HK-2 (cell line): Measurements from ENCODE around the gene MYO5B.

Experiments used
- DNase-seq: peaks from one replicate; pipeline ENCODE4 v3.0.0-alpha.2; 2018; ENCODE audit not compliant: unreplicated experiment

MYO5B gene

DNA sequence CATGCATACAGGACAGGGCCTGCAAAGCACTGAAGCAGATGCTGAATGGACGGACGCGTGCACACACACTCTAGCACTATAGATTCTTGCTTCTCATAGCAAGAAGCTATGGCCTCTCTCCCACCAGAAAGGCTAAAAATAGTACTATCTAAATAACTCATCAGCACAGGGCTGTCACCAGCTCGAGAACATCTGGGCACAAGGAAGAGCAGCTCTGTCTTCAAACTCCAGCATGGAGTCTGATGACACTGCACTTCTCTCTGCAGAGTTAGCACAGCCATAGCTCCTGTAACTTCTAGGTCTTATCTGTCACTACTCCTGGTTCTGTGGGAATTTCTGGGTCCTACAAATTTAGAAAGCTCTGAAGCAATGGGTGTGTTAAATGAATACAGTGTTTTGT is 123.5 kb downstream of the MYO5B start:
- no peak for DNase-seq

DNA sequence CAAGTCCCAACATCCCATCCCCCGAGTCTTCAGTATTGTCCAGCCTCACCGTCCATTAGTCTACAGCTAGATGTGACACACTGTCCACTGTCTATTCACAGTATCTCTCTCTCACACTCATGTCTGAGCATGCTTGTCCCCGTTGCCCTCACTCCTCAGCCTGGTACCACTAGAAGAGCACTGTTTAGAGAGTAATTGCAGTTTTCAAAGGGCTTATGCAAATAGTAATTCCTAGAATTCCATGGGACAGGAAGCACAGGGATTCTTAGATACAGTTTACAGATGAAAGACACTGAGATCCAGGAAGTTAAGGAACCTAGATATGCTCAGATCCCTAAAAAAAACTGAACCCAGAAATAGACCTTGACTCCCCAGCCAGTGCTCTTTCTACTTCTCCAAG is 125.5 kb downstream of the MYO5B start:
- no peak for DNase-seq

GRCh38 chr18:50065527-50065926 is 129.4 kb downstream of the MYO5B start:
- DNase-seq = no peak

DNA sequence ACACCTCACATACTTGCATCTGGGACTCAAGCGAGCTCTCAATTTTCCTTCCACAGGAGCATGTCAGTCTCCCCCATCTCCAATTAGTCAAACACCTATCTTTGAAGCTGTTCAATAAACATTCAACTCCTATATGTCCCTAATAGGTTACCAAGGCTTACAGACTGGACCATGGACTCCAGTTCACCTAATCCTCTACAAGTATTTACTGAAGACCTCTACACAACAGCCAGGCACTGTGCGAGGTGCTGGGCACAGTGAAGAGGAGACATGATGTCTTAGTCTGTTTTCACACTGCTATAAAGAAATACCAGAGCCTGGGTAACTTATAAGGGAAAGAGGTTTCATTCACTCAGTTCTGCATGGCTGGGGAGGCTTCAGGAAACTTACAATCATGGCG is 129.9 kb downstream of the MYO5B start:
- no peak for DNase-seq

DNA sequence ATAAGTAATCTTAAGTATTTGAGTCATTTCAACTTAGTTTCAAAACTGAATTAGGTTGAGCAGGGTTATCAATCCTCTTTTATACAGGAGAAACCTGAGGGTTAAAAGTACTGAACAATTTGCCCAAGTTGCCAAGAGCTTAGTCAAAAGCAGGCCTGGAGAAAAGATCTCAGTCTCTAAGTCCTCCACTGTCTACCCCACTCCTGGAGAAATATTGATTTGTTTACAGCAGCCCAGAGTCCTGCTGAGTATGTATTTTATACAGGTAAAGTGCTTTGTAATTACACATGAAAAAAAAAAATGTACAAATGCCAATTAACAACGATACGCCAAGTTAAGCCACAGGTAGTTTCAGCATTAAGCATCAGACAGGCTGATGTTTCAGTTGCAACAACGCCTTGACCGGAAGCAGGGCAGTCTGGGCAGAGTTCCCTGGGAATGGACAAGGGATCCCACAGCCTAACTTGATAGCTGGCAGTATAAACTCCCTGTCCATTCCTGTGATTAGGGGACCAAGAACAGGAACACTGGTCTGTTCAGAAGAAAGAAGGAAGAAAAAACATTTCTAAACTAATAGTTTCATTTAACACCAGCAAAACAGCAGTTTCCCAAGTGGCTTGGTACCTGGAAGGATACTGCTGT is 132.9 kb downstream of the MYO5B start:
- no peak for DNase-seq

DNA sequence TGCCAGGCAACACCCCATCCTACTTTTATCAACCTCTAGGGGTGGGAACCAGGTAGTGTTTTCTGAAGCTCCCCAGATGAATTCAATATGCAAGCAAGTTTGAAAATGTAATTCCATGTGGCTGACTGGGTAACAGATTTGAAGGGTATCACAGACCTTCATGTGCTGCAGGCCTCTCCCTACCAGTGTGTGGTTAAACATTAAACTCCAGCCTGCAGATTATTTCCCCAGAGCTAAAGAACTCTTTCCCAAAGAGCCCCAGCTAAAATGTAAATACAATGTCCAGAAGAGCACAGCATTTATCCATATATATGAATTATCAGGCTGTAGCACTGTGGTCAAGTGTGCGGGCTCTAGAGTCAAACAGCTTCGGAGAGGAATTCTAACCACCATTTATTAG is 134.1 kb downstream of the MYO5B start:
- DNase-seq = no peak

DNA sequence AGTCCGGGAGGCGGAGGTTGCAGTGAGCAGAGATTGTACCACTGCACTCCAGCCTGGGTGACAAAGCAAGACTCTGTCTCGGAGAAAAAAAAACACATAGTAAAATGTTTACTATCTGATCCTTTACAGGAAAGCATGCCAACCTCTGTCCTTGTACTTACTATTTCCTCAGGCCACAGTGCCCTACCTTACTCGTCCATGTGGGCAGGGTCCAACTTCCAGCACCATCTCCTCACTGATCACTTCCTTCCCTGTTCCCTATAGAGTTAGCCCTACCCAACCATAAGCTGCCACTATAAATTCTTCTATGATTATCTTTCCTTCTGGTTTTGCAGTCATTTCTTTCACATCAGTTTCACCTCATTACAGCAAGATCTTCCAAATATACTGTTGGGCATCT is 136.2 kb downstream of the MYO5B start:
- DNase-seq = no peak

GRCh38 chr18:50057009-50057408 is 137.9 kb downstream of the MYO5B start:
- no peak for DNase-seq

GRCh38 chr18:50056185-50056584 is 138.8 kb downstream of the MYO5B start:
- no peak for DNase-seq

DNA sequence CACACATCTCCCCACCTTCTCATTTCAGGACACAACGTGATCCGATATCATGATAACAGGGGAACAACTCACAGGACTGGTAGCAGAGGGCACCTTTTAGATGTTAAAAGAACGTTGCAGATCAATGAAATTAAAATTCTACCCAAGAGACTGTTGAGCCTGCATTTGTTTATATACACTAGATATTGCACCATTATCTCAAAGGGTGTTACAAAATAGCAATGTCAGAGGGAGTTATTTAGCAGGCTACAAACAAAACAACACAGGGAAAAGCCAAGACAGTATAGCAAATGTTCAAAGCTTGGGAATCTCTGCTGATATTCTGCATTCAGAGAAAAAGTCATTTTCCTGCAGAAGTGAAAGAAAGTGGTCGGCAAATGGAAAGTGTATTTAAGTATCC is 139.5 kb downstream of the MYO5B start:
- DNase-seq = no peak

GRCh38 chr18:50053111-50053510 is 141.8 kb downstream of the MYO5B start:
- DNase-seq = no peak

- DNase-seq = no peak
Observed at GRCh38 chr18:50051288-50051687, 143.7 kb downstream of the MYO5B start.

- DNase-seq = no peak
Observed at GRCh38 chr18:50045126-50045525, 149.8 kb downstream of the MYO5B start.

GRCh38 chr18:50044402-50044801 is 150.5 kb downstream of the MYO5B start:
- DNase-seq = no peak

GRCh38 chr18:50042611-50043010 is 152.3 kb downstream of the MYO5B start:
- no peak for DNase-seq

- no peak for DNase-seq
Observed at GRCh38 chr18:50039746-50040145, 155.2 kb downstream of the MYO5B start.

GRCh38 chr18:50038448-50038847 is 156.5 kb downstream of the MYO5B start:
- DNase-seq = no peak

- DNase-seq = no peak
Observed at GRCh38 chr18:50034029-50034428, 160.9 kb downstream of the MYO5B start.

DNA sequence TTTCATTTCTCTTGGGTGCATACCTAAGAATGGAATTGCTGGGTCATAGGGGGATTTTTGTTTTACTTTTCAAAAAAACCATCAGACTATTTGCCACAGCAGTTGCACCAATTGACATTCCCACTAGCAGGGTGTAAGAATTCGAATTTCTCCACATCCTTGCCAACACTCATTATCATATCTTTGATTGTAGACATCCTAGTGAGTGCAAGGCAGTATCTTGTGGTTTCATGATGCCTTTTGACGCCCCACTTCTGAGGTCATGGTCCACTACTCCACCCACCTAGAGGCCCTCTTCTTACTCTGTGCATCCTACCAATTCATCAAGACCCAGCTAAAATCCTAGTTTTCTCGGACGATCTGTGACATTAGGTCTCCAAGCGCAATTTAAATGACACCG is 161.9 kb downstream of the MYO5B start:
- DNase-seq = no peak

DNA sequence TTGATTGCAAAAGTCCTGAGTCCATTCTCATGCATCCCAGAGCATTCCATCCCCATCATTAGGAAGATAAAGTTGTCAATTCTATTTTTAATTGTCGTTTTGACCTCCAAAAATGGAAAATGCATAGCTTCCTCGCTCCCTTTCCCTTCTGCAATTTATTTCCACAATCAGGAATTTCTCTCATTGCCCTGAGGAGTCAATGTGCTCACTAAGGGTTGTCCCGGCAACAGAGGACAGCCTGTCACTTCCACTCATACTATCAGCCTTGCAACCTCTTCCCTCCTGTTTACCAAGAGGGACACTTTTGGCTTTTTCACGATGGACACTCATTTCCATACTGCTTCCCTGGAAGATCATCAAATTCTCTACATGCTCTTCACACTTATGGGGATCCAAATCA is 164.8 kb downstream of the MYO5B start:
- no peak for DNase-seq

- no peak for DNase-seq
Observed at GRCh38 chr18:50027996-50028395, 167.0 kb downstream of the MYO5B start.

DNA sequence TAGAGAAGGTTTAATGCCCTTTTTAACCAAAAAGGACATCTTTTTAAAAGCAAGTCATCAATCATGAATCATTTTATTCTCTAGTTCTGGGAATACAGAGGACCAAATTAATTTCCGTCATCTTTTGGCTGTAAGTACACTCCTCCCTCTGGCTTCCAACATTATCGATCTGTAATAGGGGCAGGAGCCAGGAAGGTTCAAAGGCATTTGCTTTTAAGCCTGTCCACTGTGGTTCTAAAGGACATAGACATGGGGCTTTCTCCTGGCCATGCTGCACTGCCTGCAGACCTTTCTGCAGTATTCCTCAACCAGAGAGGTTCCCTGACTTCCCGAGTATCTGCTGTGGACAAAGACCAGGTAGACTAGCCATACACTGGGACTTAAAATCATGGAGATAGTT is 170.5 kb downstream of the MYO5B start:
- DNase-seq = no peak

DNA sequence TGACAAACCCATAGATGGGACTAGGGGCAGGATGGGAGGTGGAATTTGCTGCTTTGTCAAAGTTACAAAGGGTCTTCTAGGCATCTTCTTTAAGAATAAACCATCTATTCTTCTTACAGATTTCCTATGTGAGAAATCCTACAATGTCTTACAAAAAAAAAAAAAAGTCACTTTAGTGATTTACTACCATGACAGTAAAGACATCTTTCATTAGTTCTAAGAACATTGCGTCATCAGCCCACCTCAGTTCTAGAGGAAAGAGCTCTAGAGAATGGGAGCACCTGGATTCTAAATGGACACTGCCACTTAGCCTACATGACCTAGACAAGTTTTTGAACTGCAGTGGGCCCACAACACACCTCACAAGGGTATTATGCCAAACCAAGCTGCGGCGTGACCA is 172.0 kb downstream of the MYO5B start:
- DNase-seq = no peak

- DNase-seq = no peak
Observed at GRCh38 chr18:50014606-50015005, 180.3 kb downstream of the MYO5B start.
